NCI-H1930 (cell line): ENCODE data around the gene NTS.

Source experiments
- DNase-seq, 2 experiments: peaks; one replicate each; lab custom pipeline; 2025; lab: John Stamatoyannopoulos, UW

The NTS gene

DNA sequence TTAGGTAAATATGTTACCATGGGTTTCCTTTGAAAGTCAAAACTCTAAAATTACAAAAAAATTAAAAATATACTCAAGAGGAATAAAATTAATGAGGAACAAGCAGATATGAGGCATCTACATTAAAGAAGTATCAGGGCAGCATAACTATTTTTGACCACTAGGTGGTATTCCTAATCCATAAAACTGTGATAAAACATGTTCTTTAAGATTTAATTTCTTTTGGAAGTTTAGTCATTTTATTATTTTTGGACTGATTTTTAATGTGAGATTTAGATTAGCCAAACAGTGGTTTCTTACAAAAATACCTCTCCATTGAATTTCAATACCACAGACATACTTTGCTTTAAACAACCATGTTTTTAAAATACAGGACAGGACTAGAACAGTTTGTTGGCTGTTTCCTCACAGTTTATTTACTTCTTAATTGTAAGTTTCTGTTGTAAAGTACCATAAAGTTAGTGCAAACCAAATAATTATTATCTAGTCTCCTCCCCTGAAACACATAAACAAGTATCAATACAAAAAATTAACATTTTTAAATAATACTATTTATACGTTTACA is 49.8 kb downstream of the NTS start:
- DNase-seq: peak in 1 of 2 experiments; percentile 3

DNA sequence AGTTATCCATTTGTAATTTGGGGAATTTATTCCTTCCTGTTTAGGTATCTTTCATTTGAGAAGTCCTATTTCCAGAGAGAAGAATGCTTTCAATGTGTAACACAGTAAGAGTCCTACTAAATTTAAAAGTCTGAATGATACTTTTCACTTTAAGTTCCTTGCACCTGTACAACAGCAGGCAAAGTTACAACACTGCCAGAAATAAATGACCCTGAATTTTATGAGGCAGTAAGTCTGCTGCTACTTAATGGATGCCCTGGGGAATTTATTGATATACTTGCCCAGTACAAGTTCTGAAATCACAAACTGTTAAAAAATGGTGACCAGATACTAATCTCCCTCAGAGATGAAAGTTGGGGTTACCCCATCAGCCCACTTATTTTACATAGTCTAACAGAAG is 53.1 kb downstream of the NTS start:
- DNase-seq: no peak
